HCT116 (cell line): ENCODE data around the gene SPATA3.

ENCODE experiments used
- CTCF ChIP-seq, 3 experiments: fragments of 200-600 bp in 1 of 3; sonication (generic) in 1 of 3; IDR thresholded peaks in 2 of 3; conservative IDR thresholded peaks in 1 of 3; 2 replicates each; pipeline ENCODE4 v1.5.1; 2012 to 2017; ENCODE audit warnings: low read depth in 2 of 3, low read length in 2 of 3, antibody characterized with exemption in 1 of 3, borderline replicate concordance in 1 of 3, control low read depth in 1 of 3, mild to moderate bottlenecking in 1 of 3, mixed read lengths in 1 of 3, mixed run types in 1 of 3, moderate library complexity in 1 of 3; ENCODE audit not compliant: insufficient read depth in 1 of 3
- POLR2A ChIP-seq: IDR thresholded peaks from 2 replicates; pipeline ENCODE4 v1.7.0; 2011; ENCODE audit warnings: borderline replicate concordance; ENCODE audit not compliant: insufficient read depth, insufficient read length; ENCODE audit errors: extremely low read depth
- POLR2AphosphoS5 ChIP-seq: IDR thresholded peaks from 2 replicates; pipeline ENCODE4 v1.6.1; 2011; ENCODE audit warnings: mild to moderate bottlenecking, low read depth, low read length, moderate library complexity
- RAD21 ChIP-seq: IDR thresholded peaks from 2 replicates; pipeline ENCODE4 v1.6.1; 2012; ENCODE audit warnings: low read depth, mild to moderate bottlenecking
- TCF7L2 ChIP-seq: IDR thresholded peaks from 2 replicates; pipeline ENCODE4 v1.7.0; 2011; ENCODE audit warnings: borderline replicate concordance, inconsistent platforms; ENCODE audit not compliant: insufficient read depth, insufficient read length; ENCODE audit errors: extremely low read depth
- ZBTB33 ChIP-seq: IDR thresholded peaks from 2 replicates; pipeline ENCODE4 v1.6.1; 2011; ENCODE audit warnings: mild to moderate bottlenecking, low read length, moderate library complexity; ENCODE audit not compliant: insufficient replicate concordance; ENCODE audit errors: extremely low read depth

GRCh38 chr2:230954746-230955145, 41.2 kb upstream of the SPATA3 start:
- TF ChIP-seq POLR2AphosphoS5, result no peak
- no peak for TF ChIP-seq RAD21
- no peak for TF ChIP-seq CTCF (IDR thresholded peaks at IDR 0.05 in 2 of 3, conservative IDR thresholded peaks at IDR 0.05 in 1 of 3; ENCODE audit: borderline replicate concordance in 1 of 3, insufficient read depth in 1 of 3, low read depth in 2 of 3, low read length in 2 of 3)
- TF ChIP-seq TCF7L2, result no peak
- TF ChIP-seq POLR2A, result no peak
- no peak for TF ChIP-seq ZBTB33
